Measurements from ENCODE around the gene RTN4R. TPM values are rescaled to one million over a fixed set of nuclear protein-coding genes. Genes with fewer than 3 reads are reported as not detected.

The RTN4R gene
- total and polyA plus RNA-seq, 9 of the 15 experiments (the other 6 are each of a cell fraction or from before 2014, with no cell fraction given), result 0.04 to 2.8 (median 1.4) TPM; not detected in 3

GRCh38 chr22:20302438-20303228 lies 34.5 kb upstream of the RTN4R start (continued):
- TF ChIP-seq SRSF9 (IDR thresholded peaks at IDR 0.05; ENCODE audit: borderline replicate concordance, low read depth, low read length) (no peak), ZNF561 (CRISPR knock-in tag; conservative IDR thresholded peaks at IDR 0.05) (no peak), E2F5 (CRISPR knock-in tag; IDR thresholded peaks at IDR 0.05) (no peak), RBM22 (IDR thresholded peaks at IDR 0.05; ENCODE audit: low read depth, low read length, poor library complexity, severe bottlenecking) (no peak), DLX4 (CRISPR knock-in tag; IDR thresholded peaks at IDR 0.05) (no peak), NR2F6 (CRISPR knock-in tag; IDR thresholded peaks at IDR 0.05) (no peak; the same call in 1 of the 2 replicates), ZFP30 (CRISPR knock-in tag; IDR thresholded peaks at IDR 0.05; ENCODE audit: borderline replicate concordance) (no peak), TSC22D4 (tag; IDR thresholded peaks at IDR 0.05) (no peak), MLLT1 (IDR thresholded peaks at IDR 0.05) (no peak), ZNF133 (CRISPR knock-in tag; IDR thresholded peaks at IDR 0.05) (0 out of 2 replicates have a peak, but pooled peaks have one; percentile 43), GABPB1 (CRISPR knock-in tag; IDR thresholded peaks at IDR 0.05) (no peak), FOXJ2 (tag; IDR thresholded peaks at IDR 0.05) (no peak), NFXL1 (CRISPR knock-in tag; IDR thresholded peaks at IDR 0.05) (no peak), MAFF (IDR thresholded peaks at IDR 0.05; ENCODE audit: low read length) (no peak), SNRNP70 (optimal IDR thresholded peaks at IDR 0.05; ENCODE audit: low read depth, low read length) (no peak), ZNF282 (CRISPR knock-in tag; IDR thresholded peaks at IDR 0.05) (0 out of 2 replicates have a peak, but pooled peaks have one; percentile 8), ZC3H4 (CRISPR knock-in tag; IDR thresholded peaks at IDR 0.05; ENCODE audit: borderline replicate concordance) (0 out of 2 replicates have a peak, but pooled peaks have one; percentile 6)
- TF ChIP-seq, protein P1, sequence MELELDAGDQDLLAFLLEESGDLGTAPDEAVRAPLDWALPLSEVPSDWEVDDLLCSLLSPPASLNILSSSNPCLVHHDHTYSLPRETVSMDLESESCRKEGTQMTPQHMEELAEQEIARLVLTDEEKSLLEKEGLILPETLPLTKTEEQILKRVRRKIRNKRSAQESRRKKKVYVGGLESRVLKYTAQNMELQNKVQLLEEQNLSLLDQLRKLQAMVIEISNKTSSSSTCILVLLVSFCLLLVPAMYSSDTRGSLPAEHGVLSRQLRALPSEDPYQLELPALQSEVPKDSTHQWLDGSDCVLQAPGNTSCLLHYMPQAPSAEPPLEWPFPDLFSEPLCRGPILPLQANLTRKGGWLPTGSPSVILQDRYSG (tag; conservative IDR thresholded peaks at IDR 0.05; ENCODE audit: low read depth), result no peak
- TF ChIP-seq, protein P2, sequence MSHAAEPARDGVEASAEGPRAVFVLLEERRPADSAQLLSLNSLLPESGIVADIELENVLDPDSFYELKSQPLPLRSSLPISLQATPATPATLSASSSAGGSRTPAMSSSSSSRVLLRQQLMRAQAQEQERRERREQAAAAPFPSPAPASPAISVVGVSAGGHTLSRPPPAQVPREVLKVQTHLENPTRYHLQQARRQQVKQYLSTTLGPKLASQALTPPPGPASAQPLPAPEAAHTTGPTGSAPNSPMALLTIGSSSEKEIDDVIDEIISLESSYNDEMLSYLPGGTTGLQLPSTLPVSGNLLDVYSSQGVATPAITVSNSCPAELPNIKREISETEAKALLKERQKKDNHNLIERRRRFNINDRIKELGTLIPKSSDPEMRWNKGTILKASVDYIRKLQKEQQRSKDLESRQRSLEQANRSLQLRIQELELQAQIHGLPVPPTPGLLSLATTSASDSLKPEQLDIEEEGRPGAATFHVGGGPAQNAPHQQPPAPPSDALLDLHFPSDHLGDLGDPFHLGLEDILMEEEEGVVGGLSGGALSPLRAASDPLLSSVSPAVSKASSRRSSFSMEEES (CRISPR knock-in tag; IDR thresholded peaks at IDR 0.05), result no peak
- TF ChIP-seq, protein P3, sequence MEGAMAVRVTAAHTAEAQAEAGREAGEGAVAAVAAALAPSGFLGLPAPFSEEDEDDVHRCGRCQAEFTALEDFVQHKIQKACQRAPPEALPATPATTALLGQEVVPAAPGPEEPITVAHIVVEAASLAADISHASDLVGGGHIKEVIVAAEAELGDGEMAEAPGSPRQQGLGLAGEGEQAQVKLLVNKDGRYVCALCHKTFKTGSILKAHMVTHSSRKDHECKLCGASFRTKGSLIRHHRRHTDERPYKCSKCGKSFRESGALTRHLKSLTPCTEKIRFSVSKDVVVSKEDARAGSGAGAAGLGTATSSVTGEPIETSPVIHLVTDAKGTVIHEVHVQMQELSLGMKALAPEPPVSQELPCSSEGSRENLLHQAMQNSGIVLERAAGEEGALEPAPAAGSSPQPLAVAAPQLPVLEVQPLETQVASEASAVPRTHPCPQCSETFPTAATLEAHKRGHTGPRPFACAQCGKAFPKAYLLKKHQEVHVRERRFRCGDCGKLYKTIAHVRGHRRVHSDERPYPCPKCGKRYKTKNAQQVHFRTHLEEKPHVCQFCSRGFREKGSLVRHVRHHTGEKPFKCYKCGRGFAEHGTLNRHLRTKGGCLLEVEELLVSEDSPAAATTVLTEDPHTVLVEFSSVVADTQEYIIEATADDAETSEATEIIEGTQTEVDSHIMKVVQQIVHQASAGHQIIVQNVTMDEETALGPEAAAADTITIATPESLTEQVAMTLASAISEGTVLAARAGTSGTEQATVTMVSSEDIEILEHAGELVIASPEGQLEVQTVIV (CRISPR knock-in tag; IDR thresholded peaks at IDR 0.05; ENCODE audit: borderline replicate concordance), result no peak

Measured in K562 (cell line).